Tibial nerve (tissue), 3 donors: ENCODE measurements around the gene ATAD3B.

Experiments used
- CTCF ChIP-seq, 5 experiments: fragments of 200-600 bp in 3 of 5; fragments of 450-650 bp in 2 of 5; sonication (generic) in 3 of 5; IDR thresholded peaks; one replicate each; pipeline ENCODE4 v1.5.1; 2016 to 2019; ENCODE audit warnings: antibody characterized with exemption in 5 of 5, mild to moderate bottlenecking in 3 of 5, moderate library complexity in 2 of 5
- POLR2A ChIP-seq, 2 donors: fragments of 450-650 bp; IDR thresholded peaks; one replicate each; pipeline ENCODE4 v1.6.1; 2017; ENCODE audit warnings: antibody characterized with exemption in 2 of 2, mild to moderate bottlenecking in 2 of 2, moderate library complexity in 2 of 2

GRCh38 chr1:1479547-1480487 is 8.3 kb downstream of the ATAD3B start:
- TF ChIP-seq POLR2A (IDR thresholded peaks at IDR 0.05) (no peak), CTCF (IDR thresholded peaks at IDR 0.05) (no peak)
